Activated naive CD8-positive, alpha-beta T cell treated with anti-CD3 and anti-CD28 coated beads, Interleukin-2, amount 50 U/mL, for 24 hours (primary cell): ENCODE results near the gene SARS1.
"Not testable (repeated sequence)": the region's sequence is repeated elsewhere in the genome, so short reads cannot be mapped to it uniquely, and the experiment has no call there.

Experiments
- ATAC-seq: fragments of 150-1000 bp; cut with Tn5 transposase; one replicate; pipeline ENCODE4 v1.10.0; 2021
- DNase-seq: peaks from one replicate; pipeline ENCODE4 v3.0.0; 2021
- H3K27ac Mint-ChIP-seq: one replicate; pipeline ENCODE4 v1.8.0; 2021; ENCODE audit warnings: mild to moderate bottlenecking, mixed read lengths
- H3K27me3 Mint-ChIP-seq: one replicate; pipeline ENCODE4 v1.8.0; 2021; ENCODE audit warnings: mixed read lengths
- H3K36me3 Mint-ChIP-seq: one replicate; pipeline ENCODE4 v1.8.0; 2021; ENCODE audit warnings: low read depth, mixed read lengths
- H3K4me1 Mint-ChIP-seq: one replicate; pipeline ENCODE4 v1.8.0; 2021; ENCODE audit warnings: mixed read lengths
- H3K4me3 Mint-ChIP-seq: one replicate; pipeline ENCODE4 v1.8.0; 2021; ENCODE audit warnings: mild to moderate bottlenecking, moderate library complexity, mixed read lengths
- H3K9me3 Mint-ChIP-seq: one replicate; pipeline ENCODE4 v1.8.0; 2021; ENCODE audit warnings: mixed read lengths

SARS1 gene

DNA sequence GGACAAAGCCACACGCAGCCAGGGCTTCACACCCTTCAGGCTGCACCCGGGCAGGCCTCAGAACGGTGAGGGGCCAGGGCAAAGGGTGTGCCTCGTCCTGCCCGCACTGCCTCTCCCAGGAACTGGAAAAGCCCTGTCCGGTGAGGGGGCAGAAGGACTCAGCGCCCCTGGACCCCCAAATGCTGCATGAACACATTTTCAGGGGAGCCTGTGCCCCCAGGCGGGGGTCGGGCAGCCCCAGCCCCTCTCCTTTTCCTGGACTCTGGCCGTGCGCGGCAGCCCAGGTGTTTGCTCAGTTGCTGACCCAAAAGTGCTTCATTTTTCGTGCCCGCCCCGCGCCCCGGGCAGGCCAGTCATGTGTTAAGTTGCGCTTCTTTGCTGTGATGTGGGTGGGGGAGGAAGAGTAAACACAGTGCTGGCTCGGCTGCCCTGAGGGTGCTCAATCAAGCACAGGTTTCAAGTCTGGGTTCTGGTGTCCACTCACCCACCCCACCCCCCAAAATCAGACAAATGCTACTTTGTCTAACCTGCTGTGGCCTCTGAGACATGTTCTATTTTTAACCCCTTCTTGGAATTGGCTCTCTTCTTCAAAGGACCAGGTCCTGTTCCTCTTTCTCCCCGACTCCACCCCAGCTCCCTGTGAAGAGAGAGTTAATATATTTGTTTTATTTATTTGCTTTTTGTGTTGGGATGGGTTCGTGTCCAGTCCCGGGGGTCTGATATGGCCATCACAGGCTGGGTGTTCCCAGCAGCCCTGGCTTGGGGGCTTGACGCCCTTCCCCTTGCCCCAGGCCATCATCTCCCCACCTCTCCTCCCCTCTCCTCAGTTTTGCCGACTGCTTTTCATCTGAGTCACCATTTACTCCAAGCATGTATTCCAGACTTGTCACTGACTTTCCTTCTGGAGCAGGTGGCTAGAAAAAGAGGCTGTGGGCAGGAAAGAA lies 61.1 kb downstream of the SARS1 start:
- no peak for DNase-seq
- Mint-ChIP-seq H3K9me3 (no peaks in the 10 kb centered on the region), H3K4me1 (peaks cover 4% of the 10 kb centered on the region), H3K27me3 (no peaks in the 10 kb centered on the region), H3K27ac (no peak overlapping the region), H3K36me3 (no peaks in the 10 kb centered on the region), H3K4me3 (no peak overlapping the region)
- ATAC-seq, result no peak

DNA sequence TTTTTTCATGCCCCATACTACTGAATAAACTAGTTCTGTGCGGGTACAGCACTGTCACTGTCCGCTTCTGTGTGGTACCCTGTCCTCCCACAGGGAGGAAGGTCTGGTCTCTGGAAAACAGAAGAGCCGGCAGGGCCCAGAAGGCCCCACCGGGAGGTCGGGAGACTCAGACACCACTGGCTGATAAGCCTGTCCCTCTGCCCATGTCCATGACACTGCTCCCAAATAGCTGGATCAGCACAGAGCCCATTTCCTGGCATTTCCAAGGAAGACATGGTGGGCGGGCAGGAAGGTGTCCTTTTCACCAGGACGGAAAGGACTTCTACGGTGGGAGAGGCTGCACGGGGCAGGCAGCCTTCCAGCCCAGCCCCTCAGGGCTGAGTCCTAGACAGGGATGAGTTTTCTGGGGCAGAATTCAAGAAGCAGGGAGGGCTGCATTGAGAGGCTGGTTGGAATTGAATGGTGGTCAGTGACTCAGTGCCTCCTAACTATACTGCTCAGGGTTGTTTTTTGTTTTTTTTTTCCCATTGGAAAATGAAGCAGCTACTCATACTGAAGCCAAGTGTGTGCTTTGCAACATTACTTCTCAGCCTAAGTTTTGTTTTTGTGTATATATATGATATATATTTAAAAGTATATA lies 62.1 kb downstream of the SARS1 start:
- Mint-ChIP-seq H3K36me3 (no peaks in the 10 kb centered on the region), H3K4me1 (peaks cover 4% of the 10 kb centered on the region)

DNA sequence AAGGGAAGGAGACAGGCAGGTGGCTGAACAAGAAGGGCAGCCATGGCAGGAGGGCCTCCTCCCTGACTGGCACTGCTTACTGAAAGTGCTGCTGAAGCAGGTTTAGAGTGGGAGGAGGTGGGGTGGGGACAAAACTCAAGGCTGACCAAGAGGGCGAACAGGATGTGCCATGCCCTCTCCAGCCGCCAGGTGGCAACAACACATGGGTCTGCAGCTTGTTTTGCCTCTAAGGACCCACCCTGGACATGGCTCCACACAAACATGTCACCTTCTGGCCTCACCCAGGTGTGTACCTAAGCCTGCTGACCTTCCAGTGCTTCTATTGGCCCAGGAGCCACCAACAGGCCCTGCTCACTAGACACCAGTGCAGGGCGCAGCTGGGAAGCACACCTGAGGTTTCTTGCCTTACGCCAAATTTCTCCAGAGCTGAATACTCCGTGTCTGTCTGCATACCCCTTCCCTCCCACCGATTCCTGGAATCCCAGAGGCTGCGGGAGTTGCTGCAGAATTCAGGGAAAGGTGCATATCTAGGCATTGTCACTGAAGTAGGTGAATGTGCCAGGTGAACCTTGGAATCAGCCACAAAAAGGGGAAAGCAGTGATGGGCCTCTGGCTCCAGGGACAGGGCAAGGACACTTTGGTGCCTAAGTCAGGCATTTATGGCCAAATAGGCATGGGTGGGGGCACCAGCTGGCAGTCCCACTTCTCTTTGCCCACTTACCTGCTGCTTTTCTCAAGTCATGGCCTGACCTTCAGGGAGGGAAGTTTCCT lies 63.9 kb downstream of the SARS1 start:
- Mint-ChIP-seq H3K4me3 (no peak overlapping the region), H3K27ac (no peak overlapping the region), H3K4me1 (peaks cover 6% of the 10 kb centered on the region), H3K36me3 (no peaks in the 10 kb centered on the region), H3K9me3 (no peaks in the 10 kb centered on the region), H3K27me3 (no peaks in the 10 kb centered on the region)
- ATAC-seq (peak; percentile 67), DNase-seq (peak; percentile 79)

More for the DNA sequence above, 62.1 kb downstream of the SARS1 start:
- Mint-ChIP-seq H3K27ac (no peak overlapping the region), H3K27me3 (no peaks in the 10 kb centered on the region), H3K4me3 (no peak overlapping the region), H3K9me3 (no peaks in the 10 kb centered on the region)
- ATAC-seq (no peak), DNase-seq (no peak)

DNA sequence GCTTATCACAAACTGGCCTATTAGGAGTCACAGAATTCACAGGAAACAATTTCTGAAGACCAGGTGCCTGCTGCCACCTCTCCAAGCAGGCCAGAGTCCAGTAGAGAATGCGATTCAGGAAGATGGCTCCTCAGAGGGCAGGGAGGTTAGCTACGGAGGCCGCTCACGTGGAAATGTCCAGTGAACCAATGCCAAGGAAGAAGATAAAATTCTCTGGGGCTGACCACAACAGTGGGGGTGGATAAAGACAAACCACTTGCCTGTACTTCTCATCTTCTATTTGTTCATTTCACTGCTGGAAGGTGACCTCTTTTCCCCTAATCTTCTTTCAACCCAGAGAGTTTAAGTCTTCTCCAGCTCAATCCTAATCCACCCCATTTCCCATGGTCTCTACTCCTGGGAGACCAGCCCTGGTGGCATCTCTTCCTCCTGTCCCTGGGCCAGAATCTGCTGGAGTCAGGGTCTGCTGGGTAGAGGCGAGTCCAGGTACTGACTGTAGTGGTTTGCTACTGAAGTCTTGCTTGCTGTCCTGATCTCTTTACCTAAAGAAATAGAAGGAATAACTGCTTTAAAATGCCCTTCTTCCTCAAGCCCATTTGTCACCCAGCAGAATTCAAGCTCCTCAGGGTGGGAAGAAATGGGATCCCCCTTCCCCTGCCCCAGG lies 66.0 kb downstream of the SARS1 start:
- H3K4me1 Mint-ChIP-seq, result peaks cover 14% of the 10 kb centered on the region
- DNase-seq (no peak), ATAC-seq (no peak)
- H3K36me3 Mint-ChIP-seq, result no peaks in the 10 kb centered on the region
- no peaks in the 10 kb centered on the region for H3K9me3 Mint-ChIP-seq
- H3K27ac Mint-ChIP-seq, result no peak overlapping the region
- H3K27me3 Mint-ChIP-seq, result peaks cover 2% of the 10 kb centered on the region
- no peak overlapping the region for H3K4me3 Mint-ChIP-seq

DNA sequence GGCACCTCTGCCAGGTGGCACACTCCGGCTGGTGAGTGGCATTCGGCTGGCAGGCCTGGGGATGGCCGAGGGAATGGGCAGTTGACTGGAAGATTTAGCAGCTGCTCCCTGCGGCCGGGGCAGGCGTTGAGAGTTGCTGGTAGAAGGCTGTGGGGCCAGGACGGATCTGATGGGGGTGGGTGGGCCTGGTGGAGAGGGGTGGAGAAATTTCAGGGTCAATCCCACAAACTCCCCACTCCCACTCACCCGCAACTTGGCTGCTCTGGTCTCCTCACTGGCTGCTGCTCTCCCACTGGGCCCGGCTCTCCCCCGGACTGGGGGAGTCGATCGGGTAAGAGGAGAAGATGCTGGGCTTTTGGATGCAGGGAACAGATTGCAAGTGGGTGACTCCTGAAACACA lies 67.1 kb downstream of the SARS1 start:
- peaks cover 2% of the 10 kb centered on the region for H3K27me3 Mint-ChIP-seq
- no peaks in the 10 kb centered on the region for H3K9me3 Mint-ChIP-seq
- no peaks in the 10 kb centered on the region for H3K36me3 Mint-ChIP-seq
- H3K27ac Mint-ChIP-seq, result no peak overlapping the region
- H3K4me1 Mint-ChIP-seq, result peaks cover 16% of the 10 kb centered on the region
- DNase-seq (no peak), ATAC-seq (no peak)
- no peak overlapping the region for H3K4me3 Mint-ChIP-seq

DNA sequence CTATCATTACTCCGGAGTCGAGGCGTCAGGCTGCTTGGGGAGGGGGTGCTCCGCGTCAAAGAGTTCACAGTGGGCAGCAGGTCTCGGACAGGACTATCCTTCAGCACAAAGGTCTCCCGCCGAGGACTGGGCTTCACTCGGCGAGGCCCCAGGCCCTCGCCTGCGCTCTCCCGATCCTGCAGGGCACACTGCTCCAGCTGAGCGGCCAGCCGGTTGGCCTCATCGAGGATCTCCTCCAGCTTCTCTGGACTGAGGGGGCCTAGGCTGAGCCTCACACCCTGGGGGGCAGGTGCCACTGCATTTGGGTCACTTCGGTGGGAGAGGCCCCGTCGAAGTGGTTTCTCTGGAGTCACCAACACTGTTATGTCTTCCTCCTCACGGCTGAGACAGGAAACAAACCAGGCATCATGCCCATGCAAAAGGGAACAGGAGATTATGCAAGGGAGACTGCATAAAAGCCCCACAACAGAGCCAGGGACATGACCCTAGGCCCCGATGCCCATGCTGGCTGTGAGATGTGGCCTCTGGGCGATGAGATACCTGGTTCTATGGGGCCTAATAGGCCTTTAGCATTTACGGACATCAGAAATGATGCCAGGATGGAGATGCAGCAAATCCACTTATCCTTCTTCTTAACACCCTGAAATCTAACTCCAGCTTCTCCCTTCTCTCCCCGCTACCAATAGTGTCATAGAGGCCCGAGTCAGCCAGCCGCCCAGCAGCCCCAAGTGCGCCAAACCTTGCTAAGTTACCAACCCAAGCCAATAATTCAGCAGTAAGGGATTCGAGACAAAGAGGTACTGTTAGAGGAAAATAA lies 68.2 kb downstream of the SARS1 start:
- H3K27me3 Mint-ChIP-seq, result peaks cover 2% of the 10 kb centered on the region

DNA sequence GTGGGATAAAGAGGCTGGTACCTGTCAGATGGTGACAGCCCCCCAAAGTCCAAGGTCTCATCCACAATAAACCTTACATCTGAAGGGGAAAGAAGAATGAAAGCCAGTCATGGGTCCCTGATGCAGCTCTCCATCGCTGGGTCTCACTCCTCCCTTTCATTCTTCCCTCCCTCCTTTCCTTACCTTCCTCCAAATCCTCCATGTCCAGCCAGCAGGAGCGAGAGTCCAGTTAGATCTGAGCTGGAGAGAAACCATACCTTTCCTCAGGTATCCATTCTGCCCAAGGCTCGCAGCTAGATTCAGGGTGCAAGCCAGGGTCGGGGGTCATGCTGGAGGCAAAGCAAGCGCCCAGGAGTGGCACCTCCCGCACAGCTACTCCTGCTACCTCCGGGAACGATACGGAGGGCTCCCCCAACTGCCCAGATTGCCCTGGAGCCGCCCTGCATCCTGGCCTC lies 68.8 kb downstream of the SARS1 start:
- ATAC-seq (no peak), DNase-seq (no peak)
- H3K4me1 Mint-ChIP-seq, result peaks cover 12% of the 10 kb centered on the region
- H3K4me3 Mint-ChIP-seq, result peak overlapping the region; percentile 99
- H3K9me3 Mint-ChIP-seq, result no peaks in the 10 kb centered on the region
- H3K36me3 Mint-ChIP-seq, result no peaks in the 10 kb centered on the region
- H3K27ac Mint-ChIP-seq, result peak overlapping the region; percentile 90
- H3K27me3 Mint-ChIP-seq, result peaks cover 2% of the 10 kb centered on the region

More for the DNA sequence above, 68.2 kb downstream of the SARS1 start:
- Mint-ChIP-seq H3K4me3 (peak overlapping the region; percentile 99), H3K9me3 (no peaks in the 10 kb centered on the region), H3K4me1 (peaks cover 16% of the 10 kb centered on the region), H3K27ac (no peak overlapping the region), H3K36me3 (no peaks in the 10 kb centered on the region)
- ATAC-seq, result no peak
- no peak for DNase-seq

DNA sequence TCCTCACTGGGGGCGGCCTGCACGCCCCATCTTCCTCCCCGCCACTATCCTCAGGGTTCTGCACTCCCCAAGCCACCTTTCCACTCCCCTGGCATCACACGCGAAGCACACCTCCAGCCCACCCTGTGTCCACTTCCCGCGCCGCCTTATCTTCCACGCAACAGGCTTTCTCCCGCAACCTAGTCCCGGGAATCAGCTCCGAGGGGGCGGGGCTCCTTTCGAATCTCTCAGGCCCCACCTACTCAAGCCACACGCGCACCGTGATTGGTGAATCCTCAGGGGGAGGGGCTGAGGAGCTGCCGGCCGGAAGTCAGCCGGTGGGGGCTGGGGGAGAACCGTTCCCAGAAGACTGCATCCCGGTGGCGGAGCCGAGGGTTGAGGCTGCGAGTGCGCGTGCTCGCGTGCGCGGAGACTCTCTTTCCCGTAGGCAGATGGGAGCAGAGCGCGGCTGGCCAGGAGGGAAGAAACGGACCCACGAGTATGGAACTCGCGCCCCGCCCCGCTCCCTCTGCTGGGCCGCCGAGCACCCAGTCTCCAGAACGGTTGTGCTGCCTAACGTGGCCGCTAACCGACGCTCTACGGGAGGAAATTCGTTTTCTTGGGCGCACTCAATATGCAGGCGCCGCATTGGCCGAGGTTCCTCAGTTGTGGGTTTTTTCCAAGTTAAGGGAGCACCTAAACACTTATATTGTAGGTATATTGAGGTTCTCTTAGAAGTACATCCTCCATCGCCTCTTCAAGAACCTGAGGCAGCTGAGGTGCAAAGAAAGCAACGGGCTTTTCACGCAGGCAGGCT lies 69.4 kb downstream of the SARS1 start, which contains the start of gene PSRC1:
PSRC1 (minus strand) TSS at position 194 of the 796 bp plus-strand sequence.
- H3K36me3 Mint-ChIP-seq, result no peaks in the 10 kb centered on the region
- peaks cover 2% of the 10 kb centered on the region for H3K27me3 Mint-ChIP-seq
- peak within 1 kb of the TSS; percentile 99 for H3K4me3 Mint-ChIP-seq
- ATAC-seq, result peak; percentile 94
- H3K4me1 Mint-ChIP-seq, result peaks cover 12% of the 10 kb centered on the region
- peak within 1 kb of the TSS; percentile 90 for H3K27ac Mint-ChIP-seq
- H3K9me3 Mint-ChIP-seq, result no peaks in the 10 kb centered on the region
- peak; percentile 93 for DNase-seq

DNA sequence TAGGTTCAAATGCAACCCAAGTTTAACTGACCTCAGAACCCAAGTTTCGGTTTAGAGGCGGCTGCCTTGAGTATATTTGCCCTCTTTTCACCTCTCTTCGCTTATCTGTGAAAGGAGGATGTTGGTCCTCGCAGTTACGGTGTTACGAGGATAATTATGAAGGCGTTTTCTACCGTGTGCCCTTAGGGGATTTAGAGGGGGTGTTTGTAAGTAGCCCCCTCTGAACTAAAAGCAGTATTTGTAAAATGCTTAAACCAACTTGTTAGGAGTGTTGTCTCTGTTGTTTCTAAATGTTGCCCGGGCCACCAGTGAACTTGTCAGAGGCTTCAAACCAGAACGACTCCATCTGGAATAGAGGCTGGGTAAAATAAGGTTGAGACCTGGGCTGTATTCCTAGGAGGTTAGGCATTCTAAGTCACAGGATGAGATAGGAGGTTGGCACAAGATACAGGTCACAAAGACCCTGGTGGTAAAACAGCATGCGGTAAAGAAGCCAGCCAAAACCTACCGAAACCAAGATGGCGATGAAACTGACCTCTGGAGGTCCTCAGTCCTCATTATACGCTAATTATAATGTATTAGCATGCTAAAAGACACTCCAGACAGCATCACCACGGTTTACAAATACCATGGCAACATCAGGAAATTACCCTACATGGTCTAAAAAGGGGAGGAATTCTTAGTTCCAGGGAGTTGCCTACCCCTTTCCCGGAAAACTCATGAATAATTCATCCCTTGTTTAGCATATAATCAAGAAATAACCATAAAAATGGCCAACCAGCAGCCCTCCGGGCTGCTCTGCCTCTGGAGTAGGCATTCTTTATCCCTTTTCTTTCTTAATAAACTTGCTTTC lies 70.3 kb downstream of the SARS1 start:
- H3K9me3 Mint-ChIP-seq, result no peaks in the 10 kb centered on the region
- peak overlapping the region; percentile 99 for H3K4me3 Mint-ChIP-seq
- H3K27me3 Mint-ChIP-seq, result peaks cover 2% of the 10 kb centered on the region
- ATAC-seq, result peak; percentile 4
- no peak overlapping the region for H3K27ac Mint-ChIP-seq
- peaks cover 12% of the 10 kb centered on the region for H3K4me1 Mint-ChIP-seq
- no peak for DNase-seq
- H3K36me3 Mint-ChIP-seq, result no peaks in the 10 kb centered on the region

DNA sequence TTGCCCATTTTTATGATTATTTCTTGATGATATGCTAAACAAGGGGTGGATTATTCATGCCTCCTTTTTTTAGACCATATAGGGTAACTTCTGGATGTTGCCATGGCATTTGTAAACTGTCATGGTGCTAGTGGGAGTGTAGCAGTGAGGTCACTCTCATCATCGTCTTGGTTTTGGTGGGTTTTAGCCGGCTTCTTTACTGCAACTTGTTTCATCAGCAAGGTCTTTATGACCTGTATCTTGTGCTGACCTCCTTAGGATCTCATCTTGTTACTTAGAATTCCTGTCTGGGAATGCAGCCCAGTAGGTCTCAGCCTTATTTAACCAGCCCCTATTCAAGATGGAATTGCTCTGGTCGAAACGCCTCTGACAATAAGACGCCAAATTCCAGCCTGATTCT lies 73.0 kb downstream of the SARS1 start:
- H3K4me1 Mint-ChIP-seq, result peaks cover 10% of the 10 kb centered on the region
- not testable (repeated sequence) for DNase-seq, H3K4me3 Mint-ChIP-seq, ATAC-seq, H3K36me3 Mint-ChIP-seq, H3K27ac Mint-ChIP-seq, H3K9me3 Mint-ChIP-seq, H3K27me3 Mint-ChIP-seq
